ENCODE measurements around the gene ADGRG3. TPM values are rescaled to one million over a fixed set of nuclear protein-coding genes. Genes with fewer than 3 reads are reported as not detected.

The ADGRG3 gene
- total RNA-seq, 4 donors from 2014 or later = 3.8 to 14.2 (median 8.2) TPM

- DNase-seq = no peak
- TF ChIP-seq POLR2A (IDR thresholded peaks at IDR 0.05) (no peak), CTCF (IDR thresholded peaks at IDR 0.05) (no peak)
- H3K9me3 ChIP-seq = no peaks in the 10 kb centered on the region
- 62 to 68% methylated on average over 6 of the region's 7 CpGs for WGBS, 2 donors
- no peaks in the 10 kb centered on the region for H3K27me3 ChIP-seq
- peaks cover 89 to 98% of the 10 kb centered on the region in 2 donors for H3K4me1 ChIP-seq
- intact Hi-C loops (cut with DNase I) = no loop called here
- H3K27ac ChIP-seq = peak overlapping the region; percentile 94 to 99 (median 98)
- H3K36me3 ChIP-seq = no peaks in the 10 kb centered on the region
- H3K4me3 ChIP-seq (replicated peaks in 1 of 3) = peak overlapping the region in 2 of 3 donors; percentile 22 to 30
Observed at GRCh38 chr16:57628783-57629293, 39.3 kb upstream of the ADGRG3 start.

- no peak for TF ChIP-seq POLR2A (IDR thresholded peaks at IDR 0.05)
- no peak for TF ChIP-seq CTCF (IDR thresholded peaks at IDR 0.05)
- intact Hi-C loops (cut with DNase I) = no loop called here
Observed at GRCh38 chr16:57629516-57630406, 38.3 kb upstream of the ADGRG3 start.

GRCh38 chr16:57630407-57630797, 37.7 kb upstream of the ADGRG3 start:
- intact Hi-C loops (cut with DNase I) = no loop called here
- TF ChIP-seq CTCF (IDR thresholded peaks at IDR 0.05) (no peak), POLR2A (IDR thresholded peaks at IDR 0.05) (no peak)
- no peaks in the 10 kb centered on the region for H3K9me3 ChIP-seq
- 65 to 79% methylated on average over 9 to 10 of the region's 10 CpGs for WGBS, 2 donors
- no peaks in the 10 kb centered on the region for H3K27me3 ChIP-seq
- peak overlapping the region; percentile 94 to 99 (median 98) for H3K27ac ChIP-seq
- DNase-seq = no peak
- H3K4me1 ChIP-seq = peaks cover 89 to 100% of the 10 kb centered on the region in 2 donors
- no peaks in the 10 kb centered on the region for H3K36me3 ChIP-seq
- H3K4me3 ChIP-seq (replicated peaks in 1 of 3) = peak overlapping the region in 1 of 3 donors; percentile 30

More at GRCh38 chr16:57629516-57630406, 38.3 kb upstream of the ADGRG3 start:
- H3K36me3 ChIP-seq = no peaks in the 10 kb centered on the region
- no peak for DNase-seq
- 59 to 74% methylated on average over 11 to 19 of the region's 22 CpGs for WGBS, 2 donors
- H3K4me3 ChIP-seq (replicated peaks in 1 of 3) = peak overlapping the region in 1 of 3 donors; percentile 30
- H3K4me1 ChIP-seq = peaks cover 89 to 100% of the 10 kb centered on the region in 2 donors
- H3K27ac ChIP-seq = peak overlapping the region; percentile 94 to 99 (median 98)
- H3K27me3 ChIP-seq = no peaks in the 10 kb centered on the region
- H3K9me3 ChIP-seq = no peaks in the 10 kb centered on the region

GRCh38 chr16:57630931-57631845, 36.9 kb upstream of the ADGRG3 start:
- Histone ChIP-seq H3K27me3 (no peaks in the 10 kb centered on the region), H3K4me3 (replicated peaks in 1 of 3) (peak overlapping the region in 1 of 3 donors; percentile 30), H3K4me1 (peaks cover 89 to 100% of the 10 kb centered on the region in 2 donors), H3K9me3 (no peaks in the 10 kb centered on the region), H3K36me3 (no peaks in the 10 kb centered on the region), H3K27ac (peak overlapping the region; percentile 94 to 99 (median 98))
- DNase-seq = no peak
- no peak for TF ChIP-seq POLR2A (IDR thresholded peaks at IDR 0.05)
- TF ChIP-seq CTCF (IDR thresholded peaks at IDR 0.05) = no peak
- 69 to 83% methylated on average over 17 to 19 of the region's 21 CpGs for WGBS, 2 donors
- intact Hi-C loops (cut with DNase I) = no loop called here

Data from thyroid gland (tissue), 4 donors.